Spleen (tissue), 7 donors: Measurements from ENCODE around the gene ARMC9.

Experiments used
- POLR2A ChIP-seq, 3 donors: fragments of 450-650 bp; IDR thresholded peaks; one replicate each; pipeline ENCODE4 v1.5.1; 2017; ENCODE audit warnings: antibody characterized with exemption in 3 of 3, mild to moderate bottlenecking in 1 of 3
- TF ChIP-seq, protein P1 (sequence below), 11 experiments: fragments of 200-600 bp in 7 of 11; fragments of 450-650 bp in 4 of 11; sonication (generic) in 4 of 11; IDR thresholded peaks in 8 of 11; conservative IDR thresholded peaks in 3 of 11; 1 replicate in 7 of 11; 2 replicates in 4 of 11; pipeline versions ENCODE4 v1.4.0 to v1.8.0; 2016 to 2021; ENCODE audit warnings: antibody characterized with exemption in 11 of 11, inconsistent platforms in 4 of 11, mild to moderate bottlenecking in 1 of 11
- donor health status: DM: no; HTN: no; CAD: no; lungs with moderate emphysema.
- donor health status: DM: no; HTN: no; CAD: no.
- donor health status: DM: no; HTN: no; CAD: no.

DNA sequence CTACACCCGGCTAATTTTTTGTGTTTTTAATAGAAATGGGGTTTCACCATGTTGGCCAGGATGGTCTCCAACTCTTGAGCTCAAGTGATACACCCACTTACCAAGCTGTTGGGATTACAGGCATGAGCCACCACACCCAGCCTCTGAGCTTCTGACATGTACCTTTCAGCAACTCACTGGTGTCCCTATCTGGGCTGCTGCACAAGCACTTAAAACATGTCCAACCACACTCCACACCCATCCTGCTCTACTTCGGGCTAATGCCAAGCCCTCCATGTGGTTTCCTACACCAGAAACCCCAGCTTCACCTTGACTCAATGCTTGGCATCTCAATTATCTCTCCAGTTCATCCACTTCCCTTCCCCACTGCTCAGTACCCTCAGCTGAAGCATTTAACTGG is 22.4 kb upstream of the ARMC9 start:
- TF ChIP-seq, protein P1, sequence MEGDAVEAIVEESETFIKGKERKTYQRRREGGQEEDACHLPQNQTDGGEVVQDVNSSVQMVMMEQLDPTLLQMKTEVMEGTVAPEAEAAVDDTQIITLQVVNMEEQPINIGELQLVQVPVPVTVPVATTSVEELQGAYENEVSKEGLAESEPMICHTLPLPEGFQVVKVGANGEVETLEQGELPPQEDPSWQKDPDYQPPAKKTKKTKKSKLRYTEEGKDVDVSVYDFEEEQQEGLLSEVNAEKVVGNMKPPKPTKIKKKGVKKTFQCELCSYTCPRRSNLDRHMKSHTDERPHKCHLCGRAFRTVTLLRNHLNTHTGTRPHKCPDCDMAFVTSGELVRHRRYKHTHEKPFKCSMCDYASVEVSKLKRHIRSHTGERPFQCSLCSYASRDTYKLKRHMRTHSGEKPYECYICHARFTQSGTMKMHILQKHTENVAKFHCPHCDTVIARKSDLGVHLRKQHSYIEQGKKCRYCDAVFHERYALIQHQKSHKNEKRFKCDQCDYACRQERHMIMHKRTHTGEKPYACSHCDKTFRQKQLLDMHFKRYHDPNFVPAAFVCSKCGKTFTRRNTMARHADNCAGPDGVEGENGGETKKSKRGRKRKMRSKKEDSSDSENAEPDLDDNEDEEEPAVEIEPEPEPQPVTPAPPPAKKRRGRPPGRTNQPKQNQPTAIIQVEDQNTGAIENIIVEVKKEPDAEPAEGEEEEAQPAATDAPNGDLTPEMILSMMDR (IDR thresholded peaks at IDR 0.05 in 8 of 11, conservative IDR thresholded peaks at IDR 0.05 in 3 of 11): no peak
- TF ChIP-seq POLR2A (IDR thresholded peaks at IDR 0.05): no peak
